MG63 (cell line): ENCODE results near the gene ZBTB32. TPM values are rescaled to one million over a fixed set of nuclear protein-coding genes. Genes with fewer than 3 reads are reported as not detected.
"Not testable (repeated sequence)": the region's sequence is repeated elsewhere in the genome, so short reads cannot be mapped to it uniquely, and the experiment has no call there.

Source experiments
- DNase-seq: peaks from one replicate; pipeline ENCODE4 v3.0.0-alpha.2; 2020
- H3K27me3 ChIP-seq: fragments of 250-450 bp; sonication (Bioruptor Pico); 2 replicates; pipeline ENCODE4 v1.5.1; 2020; ENCODE audit warnings: mild to moderate bottlenecking, moderate library complexity
- H3K36me3 ChIP-seq: fragments of 250-450 bp; sonication (Bioruptor Pico); 2 replicates; pipeline ENCODE4 v1.5.1; 2020; ENCODE audit warnings: mild to moderate bottlenecking, moderate library complexity
- H3K4me3 ChIP-seq: fragments of 250-450 bp; sonication (Bioruptor Pico); 2 replicates; pipeline ENCODE4 v1.5.1; 2020; ENCODE audit warnings: mild to moderate bottlenecking, moderate library complexity
- H3K9me3 ChIP-seq: fragments of 250-450 bp; sonication (Bioruptor Pico); 2 replicates; pipeline ENCODE4 v1.5.1; 2020; ENCODE audit warnings: mild to moderate bottlenecking, moderate library complexity
- total RNA-seq: library from RNA; depleted of rRNA; stranded (reverse); fragments of >200 nt; shearing (Covaris generic); gene quantifications from 2 replicates; pipeline ENCODE4 v1.2.3, GENCODE V29; 2014; ENCODE audit warnings: low replicate concordance

ZBTB32 gene
- total RNA-seq, 1 experiment from 2014 or later, result not detected

DNA sequence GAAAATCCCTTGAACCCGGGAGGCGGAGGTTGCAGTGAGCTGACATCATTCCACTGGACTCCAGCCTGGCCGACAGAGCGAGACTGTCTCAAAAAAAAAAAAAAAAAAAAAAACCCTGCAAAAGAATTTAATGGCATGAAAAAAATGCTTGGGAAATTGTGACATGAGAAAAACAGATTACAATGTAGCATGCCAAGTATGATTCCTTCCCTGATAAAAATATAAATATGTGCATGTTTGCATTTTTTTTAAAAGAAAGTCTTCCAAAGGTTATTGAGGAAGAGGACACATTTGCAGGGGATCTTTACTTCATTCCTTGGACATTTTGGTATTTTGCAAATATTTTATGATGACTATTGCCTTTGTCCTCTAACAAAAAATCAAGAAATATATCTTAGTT lies 14.5 kb upstream of the ZBTB32 start:
- Histone ChIP-seq H3K9me3 (no peaks in the 10 kb centered on the region), H3K27me3 (no peaks in the 10 kb centered on the region; the same call in 1 of the 2 replicates), H3K36me3 (no peaks in the 10 kb centered on the region), H3K4me3 (no peak overlapping the region)
- DNase-seq, result no peak

DNA sequence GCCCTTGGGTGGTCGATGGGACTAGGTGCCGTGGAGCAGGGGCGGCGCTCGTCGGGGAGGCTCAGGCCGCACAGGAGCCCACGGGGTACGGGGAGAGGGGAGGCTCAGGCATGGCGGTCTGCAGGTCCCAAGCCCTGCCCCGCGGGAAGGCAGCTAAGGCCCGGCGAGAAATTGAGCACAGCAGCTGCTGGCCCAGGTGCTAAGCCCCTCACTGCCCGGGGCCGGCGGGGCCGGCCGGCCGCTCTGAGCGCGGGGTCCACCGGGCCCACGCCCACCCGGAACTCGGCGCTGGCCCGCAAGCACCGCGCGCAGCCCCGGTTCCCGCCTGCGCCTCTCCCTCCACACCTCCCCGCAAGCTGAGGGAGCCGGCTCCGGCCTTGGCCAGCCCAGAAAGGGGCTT lies 13.3 kb upstream of the ZBTB32 start:
- H3K36me3 ChIP-seq, DNase-seq, H3K4me3 ChIP-seq, H3K27me3 ChIP-seq, H3K9me3 ChIP-seq: not testable (repeated sequence)

DNA sequence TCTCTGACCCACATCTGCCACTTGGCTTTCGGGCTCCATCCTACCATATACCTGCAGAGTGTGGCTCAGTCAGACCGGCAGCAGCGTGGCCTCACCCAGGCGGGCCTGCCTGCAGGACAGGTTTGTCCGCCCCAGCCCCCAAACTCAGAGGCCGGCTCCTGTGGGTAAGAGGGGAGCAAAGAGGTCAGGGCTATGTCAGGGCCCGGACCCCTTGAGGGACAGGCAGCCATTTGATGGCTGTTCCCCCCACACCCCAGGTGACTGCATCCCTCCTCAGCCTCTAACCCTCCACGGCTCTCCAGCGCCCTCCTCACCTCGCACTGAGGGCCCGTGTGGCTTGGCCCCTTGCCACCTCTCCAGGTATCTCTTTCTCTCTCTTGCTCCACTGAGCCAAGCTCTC lies 12.3 kb upstream of the ZBTB32 start:
- no peak for DNase-seq
- Histone ChIP-seq H3K27me3 (no peaks in the 10 kb centered on the region; the same call in 1 of the 2 replicates), H3K36me3 (no peaks in the 10 kb centered on the region), H3K4me3 (no peak overlapping the region), H3K9me3 (no peaks in the 10 kb centered on the region)

DNA sequence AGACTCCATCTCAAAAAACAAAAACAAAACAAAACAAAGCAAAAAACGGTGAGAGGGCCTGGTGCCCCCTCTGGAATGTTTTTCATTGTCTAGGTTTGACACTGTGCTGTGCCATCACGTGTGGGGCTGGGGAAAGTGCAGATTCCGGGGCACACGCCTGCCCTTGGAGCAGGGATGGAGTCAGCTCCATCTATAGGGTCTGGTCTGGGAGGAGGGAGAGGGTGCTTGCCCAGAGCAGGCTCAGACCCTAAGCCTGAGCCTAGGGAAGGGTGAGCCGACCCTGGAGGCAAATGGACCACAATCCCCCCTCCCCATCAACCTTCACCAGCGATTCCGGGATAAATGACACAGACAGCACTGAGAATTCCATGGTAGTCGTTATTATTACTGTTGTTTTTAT lies 10.9 kb upstream of the ZBTB32 start:
- no peak for DNase-seq

DNA sequence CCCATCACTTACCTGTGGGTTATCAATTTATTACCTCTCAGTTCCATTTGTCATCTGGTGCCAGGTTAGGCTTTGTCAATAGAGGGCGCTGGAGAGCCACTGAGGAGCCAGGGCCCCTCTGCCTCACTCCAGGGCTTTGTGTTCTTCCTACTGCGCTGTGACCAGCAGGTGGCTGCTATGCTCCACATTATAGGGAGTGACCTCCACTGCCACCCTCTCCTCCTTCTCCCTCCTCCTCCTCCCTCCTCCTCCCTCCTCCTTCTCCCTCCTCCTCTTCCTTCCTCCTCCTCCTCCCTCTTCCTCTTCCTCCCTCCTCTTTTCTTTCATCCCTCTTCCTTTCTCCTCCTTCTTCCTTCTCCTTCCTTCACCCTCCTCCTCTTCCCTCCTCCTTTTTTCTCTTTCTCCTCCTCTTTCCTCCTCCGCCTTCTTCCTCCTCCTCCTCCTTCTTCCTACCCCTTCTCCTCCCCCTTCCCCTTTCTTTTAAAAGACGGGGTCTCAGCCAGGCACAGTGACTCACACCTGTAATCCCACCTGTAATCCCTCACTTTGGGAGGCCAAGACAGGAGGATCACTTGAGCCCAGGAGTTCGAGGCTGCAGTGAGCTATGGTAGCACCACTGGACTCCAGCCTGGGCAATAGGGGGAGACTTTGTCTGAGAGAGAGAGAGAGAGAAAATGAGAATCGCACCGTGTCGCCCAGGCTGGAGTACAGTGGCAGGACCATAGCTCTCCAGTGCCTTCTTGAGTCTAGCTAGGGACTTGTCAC lies 10.3 kb upstream of the ZBTB32 start:
- DNase-seq, result peak; percentile 84
- Histone ChIP-seq H3K9me3 (no peaks in the 10 kb centered on the region), H3K27me3 (no peaks in the 10 kb centered on the region; the same call in 1 of the 2 replicates), H3K4me3 (no peak overlapping the region), H3K36me3 (no peaks in the 10 kb centered on the region)

More for the DNA sequence above, 10.9 kb upstream of the ZBTB32 start:
- Histone ChIP-seq H3K9me3 (no peaks in the 10 kb centered on the region), H3K27me3 (no peaks in the 10 kb centered on the region; the same call in 1 of the 2 replicates), H3K36me3 (no peaks in the 10 kb centered on the region), H3K4me3 (no peak overlapping the region)

DNA sequence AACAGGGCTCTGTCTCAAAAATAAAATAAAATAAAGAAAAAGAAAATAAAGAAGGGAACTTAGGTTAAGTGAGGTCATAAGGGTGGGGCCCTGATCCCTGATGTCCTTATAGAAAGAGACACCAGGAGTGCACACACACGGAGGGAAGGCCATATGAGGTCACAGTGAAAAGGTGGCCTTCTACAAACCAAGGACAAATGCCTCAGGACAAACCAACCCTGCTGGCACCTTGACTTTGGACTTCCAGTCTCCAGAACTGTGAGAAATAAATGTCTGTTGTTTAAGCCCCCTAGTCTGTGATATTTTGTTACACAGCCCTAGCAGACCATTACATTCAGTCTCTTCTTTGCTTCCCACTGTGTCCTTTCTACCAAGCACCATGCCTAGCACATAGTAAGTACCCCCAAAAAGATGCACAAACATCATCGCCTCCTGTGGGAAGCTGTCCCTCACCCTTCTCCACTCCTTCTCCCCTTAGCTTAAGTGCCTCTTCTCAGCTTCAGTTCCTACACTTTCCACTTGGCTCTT lies 8.4 kb upstream of the ZBTB32 start:
- Histone ChIP-seq H3K36me3 (no peaks in the 10 kb centered on the region), H3K27me3 (no peaks in the 10 kb centered on the region), H3K4me3 (no peak overlapping the region), H3K9me3 (no peaks in the 10 kb centered on the region)
- DNase-seq, result no peak

DNA sequence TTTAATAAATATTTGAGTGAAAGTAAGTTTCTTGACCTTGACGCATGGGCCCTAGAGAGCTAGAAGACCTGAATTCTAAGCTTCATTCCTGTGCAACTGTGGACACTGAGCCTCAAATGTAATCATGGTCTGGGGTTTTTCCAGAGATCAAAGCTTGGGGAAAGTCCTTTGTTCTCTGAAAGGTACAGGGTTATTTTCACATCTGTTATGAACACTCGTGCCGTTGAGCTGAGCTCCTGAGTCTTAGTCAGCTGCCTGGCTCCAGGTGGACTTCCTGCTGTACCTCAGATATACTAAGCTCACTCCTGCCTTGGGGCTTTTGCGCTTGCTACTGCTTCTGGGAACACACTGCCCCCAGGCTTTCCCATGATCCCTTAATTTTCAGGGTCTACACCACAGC lies 7.5 kb upstream of the ZBTB32 start:
- no peaks in the 10 kb centered on the region for H3K36me3 ChIP-seq
- no peaks in the 10 kb centered on the region for H3K27me3 ChIP-seq
- DNase-seq, result no peak
- H3K4me3 ChIP-seq, result no peak overlapping the region
- H3K9me3 ChIP-seq, result no peaks in the 10 kb centered on the region

DNA sequence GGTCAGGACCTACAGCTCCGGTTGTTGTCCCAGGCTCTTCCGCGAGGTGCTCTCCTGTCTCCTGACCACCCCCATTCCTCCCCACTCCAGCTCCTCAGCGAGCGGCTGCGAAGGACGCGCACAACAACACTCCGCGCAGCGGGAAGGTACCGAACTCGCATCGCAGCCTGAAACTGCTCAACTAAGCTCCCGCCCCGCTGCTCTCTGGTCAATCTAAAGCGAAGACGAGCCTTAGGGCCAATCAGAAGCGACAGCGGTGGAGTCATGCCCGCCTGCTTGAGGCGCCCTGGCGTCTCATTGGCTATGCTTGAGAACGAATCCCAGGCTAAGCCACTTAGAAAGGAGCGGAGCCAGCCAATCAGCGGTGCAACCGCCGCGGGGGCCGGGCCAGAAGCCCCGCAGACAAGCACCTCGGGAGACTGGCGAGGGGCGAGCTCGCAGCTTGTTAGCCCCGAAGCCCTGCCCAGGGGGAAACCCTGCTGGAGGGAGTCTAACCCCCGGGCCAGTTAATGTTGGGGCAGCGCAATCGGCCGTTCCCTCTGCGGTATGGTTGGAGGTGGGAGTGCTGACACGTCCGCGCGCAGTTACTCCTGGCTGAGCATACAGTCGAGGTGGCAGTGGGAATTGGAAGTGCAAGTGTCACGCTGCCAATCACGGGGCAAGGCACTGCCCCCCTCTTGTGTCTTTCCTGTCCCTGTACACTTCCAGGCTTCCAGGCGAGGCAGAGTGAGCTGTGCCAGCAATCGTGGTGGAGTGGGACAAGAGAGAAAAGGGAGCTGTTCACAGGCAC lies 1.9 kb upstream of the ZBTB32 start:
- DNase-seq, result peak; percentile 98
- H3K27me3 ChIP-seq, result no peaks in the 10 kb centered on the region
- no peaks in the 10 kb centered on the region for H3K9me3 ChIP-seq
- no peaks in the 10 kb centered on the region for H3K36me3 ChIP-seq
- peak overlapping the region; percentile 64 for H3K4me3 ChIP-seq

DNA sequence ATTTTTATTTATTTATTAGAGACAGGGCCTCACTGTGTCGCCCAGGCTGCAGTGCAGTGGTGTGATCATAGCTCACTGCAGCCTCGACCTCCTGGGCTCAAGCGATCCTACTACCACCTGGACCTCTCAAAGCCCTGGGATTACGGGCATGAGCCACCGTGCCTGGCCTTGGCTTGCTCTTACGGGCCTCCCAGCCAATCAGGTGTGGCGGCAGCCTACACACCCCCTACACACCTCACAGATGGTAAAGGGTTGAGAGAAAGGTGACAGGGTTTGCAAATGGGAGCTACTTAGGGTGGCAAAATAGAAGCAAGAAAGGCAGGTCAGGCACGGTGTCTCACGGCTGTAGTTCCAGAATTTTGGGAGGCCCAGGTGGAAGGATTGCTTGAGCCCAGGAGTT lies 1.0 kb upstream of the ZBTB32 start:
- Histone ChIP-seq H3K27me3 (no peaks in the 10 kb centered on the region), H3K4me3 (no peak overlapping the region; the same call in 1 of the 2 replicates), H3K36me3 (no peaks in the 10 kb centered on the region), H3K9me3 (no peaks in the 10 kb centered on the region)
- DNase-seq, result no peak

DNA sequence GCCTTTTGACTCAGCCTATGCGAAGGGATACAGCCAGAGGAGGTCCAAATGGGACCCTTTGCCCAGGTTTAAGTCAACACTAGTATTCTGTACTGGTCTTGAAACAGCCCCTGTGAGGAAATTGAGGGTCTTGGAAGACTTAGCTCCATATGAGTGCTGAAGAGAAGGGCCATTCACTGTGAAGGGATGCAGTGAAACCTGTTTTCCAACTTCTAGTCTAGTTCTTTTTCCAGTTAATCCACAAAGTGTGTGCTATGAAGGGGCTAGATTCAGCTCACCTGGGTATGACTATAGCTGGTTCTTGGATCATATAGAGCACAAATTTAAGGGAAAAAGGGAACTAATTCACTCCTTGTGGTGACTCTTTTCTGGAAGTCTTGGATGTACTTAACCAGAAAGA lies 4.0 kb downstream of the ZBTB32 start:
- no peak for DNase-seq
- Histone ChIP-seq H3K9me3 (no peaks in the 10 kb centered on the region), H3K4me3 (no peak overlapping the region), H3K27me3 (no peaks in the 10 kb centered on the region), H3K36me3 (no peaks in the 10 kb centered on the region)

DNA sequence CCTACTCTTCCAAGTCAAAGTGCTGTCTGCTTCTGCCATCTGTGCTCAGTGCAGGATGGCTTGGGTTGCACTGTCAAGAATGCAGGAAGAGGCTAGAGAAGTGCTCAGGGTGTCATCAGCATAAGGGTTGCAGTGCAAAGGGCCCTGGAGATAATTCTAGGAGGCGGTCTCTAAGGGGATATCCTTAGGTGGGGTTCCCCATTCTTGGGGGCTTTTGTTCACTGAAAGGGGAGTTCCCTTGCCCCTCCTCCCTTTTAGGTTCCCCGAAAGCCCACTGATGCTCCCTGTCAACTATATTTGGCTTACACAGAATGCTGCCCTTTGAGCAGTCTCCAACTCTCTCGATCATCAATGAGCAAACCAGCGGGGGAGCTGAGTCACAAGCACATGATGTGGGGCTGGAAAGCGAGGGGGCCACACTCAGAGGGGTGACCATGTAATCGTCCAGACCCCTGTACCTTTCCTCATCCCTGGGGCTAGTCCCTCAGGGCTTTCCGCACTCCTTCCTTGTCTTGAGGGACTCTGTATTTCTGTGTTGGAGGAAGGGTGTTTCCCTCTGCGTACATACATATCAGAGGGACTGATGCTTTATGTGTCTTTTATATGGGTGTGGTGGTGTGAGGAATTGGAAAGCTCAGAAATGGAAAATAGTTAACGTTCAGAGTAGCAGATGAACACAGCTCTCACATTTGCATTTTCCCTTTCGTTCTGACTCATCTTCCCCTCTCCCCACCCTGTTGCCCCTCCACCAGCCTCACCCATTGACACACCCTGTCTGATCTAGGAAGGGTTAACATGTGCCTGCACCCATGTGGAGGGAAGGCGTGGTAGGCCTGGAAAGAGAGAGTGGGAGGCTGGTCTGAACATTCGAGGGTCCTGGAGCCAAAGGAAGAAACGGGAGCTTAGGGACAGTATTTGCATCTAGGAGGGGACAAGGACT lies 6.7 kb downstream of the ZBTB32 start:
- H3K9me3 ChIP-seq, result no peaks in the 10 kb centered on the region
- DNase-seq, result peak; percentile 26
- no peaks in the 10 kb centered on the region for H3K27me3 ChIP-seq
- no peak overlapping the region for H3K4me3 ChIP-seq
- no peaks in the 10 kb centered on the region for H3K36me3 ChIP-seq

DNA sequence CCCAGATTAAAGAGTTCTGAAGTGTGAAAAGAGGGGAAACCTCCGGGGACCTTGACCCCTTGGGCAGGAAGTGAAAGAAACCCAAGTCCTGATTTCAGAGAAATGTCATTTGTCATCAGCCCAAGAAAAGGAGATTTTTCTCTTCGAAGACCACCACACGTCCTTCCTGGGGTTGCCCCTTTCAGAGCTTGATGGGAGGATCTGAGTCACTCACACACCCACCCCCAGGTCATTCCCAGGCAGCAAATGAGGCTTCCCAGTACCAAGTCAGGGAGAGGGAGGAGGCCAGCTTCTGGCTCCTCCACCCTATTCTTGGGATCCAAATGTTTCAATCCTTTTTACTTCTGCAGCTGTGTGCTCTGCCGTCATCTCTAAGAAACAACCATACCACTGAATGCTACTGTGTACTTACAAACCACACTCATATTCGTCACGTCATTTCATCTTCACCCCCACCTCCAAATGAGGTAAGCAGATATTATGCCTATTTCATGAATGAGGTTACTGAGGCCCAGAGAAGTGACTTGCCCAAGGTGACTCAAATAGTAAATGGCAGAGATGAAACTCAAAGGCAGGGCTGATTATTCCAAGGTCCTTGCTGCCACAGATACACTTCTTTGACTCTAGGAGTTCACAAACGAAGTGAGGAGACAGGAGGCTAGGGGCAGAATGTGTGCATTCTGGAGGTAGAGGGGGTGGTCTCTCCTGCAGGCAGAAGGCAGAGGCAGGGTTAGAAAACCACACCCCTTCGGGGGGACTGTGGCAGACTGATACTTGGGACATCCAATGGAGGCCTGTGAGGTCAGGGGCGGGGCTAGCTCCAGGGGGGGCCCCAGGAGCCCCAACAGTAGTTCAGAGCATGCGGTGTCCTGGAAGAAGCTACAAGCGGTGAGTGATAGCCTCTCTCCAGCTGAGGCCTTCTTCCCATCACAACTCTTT lies 8.5 kb downstream of the ZBTB32 start:
- no peak overlapping the region for H3K4me3 ChIP-seq

DNA sequence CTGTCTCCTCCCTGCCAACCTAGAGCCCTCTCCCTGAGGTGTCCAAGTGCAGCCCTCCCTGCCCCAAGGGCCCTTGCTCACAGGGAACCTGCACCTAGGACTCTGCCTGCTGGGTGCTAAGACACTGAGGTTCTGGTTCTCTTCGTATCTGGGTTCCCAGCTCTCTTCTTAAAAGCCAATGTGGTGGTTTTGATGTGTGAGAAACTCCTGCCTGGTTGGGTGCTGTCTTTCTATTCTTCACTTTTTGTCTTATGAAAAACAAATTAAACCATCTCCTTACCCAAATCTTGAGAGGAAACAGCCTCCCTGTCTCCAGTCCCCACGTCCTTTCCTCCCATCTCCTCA lies 9.1 kb downstream of the ZBTB32 start:
- no peaks in the 10 kb centered on the region for H3K27me3 ChIP-seq
- no peaks in the 10 kb centered on the region for H3K9me3 ChIP-seq
- H3K36me3 ChIP-seq, result peaks cover 2% of the 10 kb centered on the region
- H3K4me3 ChIP-seq, result no peak overlapping the region
- no peak for DNase-seq

More for the DNA sequence above, 8.5 kb downstream of the ZBTB32 start:
- no peak for DNase-seq
- H3K36me3 ChIP-seq, result no peaks in the 10 kb centered on the region
- no peaks in the 10 kb centered on the region for H3K9me3 ChIP-seq
- H3K27me3 ChIP-seq, result no peaks in the 10 kb centered on the region

DNA sequence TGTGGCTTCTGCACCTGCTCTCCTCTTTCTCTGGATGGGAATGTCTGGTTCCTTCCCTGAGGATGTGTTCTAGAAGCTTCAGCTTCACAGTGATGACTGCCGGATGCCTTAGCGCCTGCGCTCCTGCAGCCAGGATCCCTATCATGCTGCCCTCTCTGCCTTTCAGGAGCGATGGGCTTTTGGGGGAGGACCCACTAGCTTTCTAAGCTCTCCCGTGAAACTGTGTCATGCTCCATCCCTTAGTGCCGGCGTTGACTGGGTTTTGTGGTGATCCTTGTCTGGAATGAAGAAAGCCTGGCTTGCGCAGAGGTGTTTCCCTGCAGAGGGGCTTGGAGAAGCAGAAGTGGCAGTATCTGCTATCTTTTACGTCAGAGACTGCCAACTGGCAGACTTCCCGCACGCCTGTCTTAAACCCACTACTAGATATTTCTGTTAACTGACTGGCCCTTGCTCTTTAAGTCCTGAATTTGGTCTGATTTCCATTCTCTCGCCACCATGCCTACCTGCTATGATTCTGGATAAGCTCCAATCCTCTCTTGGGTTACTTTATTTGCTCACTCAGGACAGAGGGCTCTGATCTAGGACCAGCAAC lies 9.6 kb downstream of the ZBTB32 start:
- peaks cover 7% of the 10 kb centered on the region for H3K36me3 ChIP-seq
- no peaks in the 10 kb centered on the region for H3K27me3 ChIP-seq
- no peak for DNase-seq
- H3K9me3 ChIP-seq, result no peaks in the 10 kb centered on the region
- no peak overlapping the region for H3K4me3 ChIP-seq

DNA sequence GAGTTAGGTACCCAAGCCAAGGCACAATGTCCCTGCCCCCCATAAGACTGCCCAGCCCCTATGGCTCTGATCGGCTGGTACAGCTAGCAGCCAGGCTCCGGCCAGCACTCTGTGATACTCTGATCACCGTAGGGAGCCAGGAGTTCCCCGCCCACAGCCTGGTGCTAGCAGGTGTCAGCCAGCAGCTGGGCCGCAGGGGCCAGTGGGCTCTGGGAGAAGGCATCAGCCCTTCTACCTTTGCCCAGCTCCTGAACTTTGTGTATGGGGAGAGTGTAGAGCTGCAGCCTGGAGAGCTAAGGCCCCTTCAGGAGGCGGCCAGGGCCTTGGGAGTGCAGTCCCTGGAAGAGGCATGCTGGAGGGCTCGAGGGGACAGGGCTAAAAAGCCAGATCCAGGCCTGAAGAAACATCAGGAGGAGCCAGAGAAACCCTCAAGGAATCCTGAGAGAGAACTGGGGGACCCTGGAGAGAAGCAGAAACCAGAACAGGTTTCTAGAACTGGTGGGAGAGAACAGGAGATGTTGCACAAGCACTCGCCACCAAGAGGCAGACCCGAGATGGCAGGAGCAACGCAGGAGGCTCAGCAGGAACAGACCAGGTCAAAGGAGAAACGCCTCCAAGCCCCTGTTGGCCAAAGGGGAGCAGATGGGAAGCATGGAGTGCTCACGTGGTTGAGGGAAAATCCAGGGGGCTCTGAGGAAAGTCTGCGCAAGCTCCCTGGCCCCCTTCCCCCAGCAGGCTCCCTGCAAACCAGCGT lies 10.4 kb downstream of the ZBTB32 start:
- no peak for DNase-seq
- peaks cover 14% of the 10 kb centered on the region for H3K36me3 ChIP-seq

More for the DNA sequence above, 10.4 kb downstream of the ZBTB32 start:
- Histone ChIP-seq H3K9me3 (no peaks in the 10 kb centered on the region), H3K4me3 (no peak overlapping the region), H3K27me3 (no peaks in the 10 kb centered on the region)
